ENCODE measurements around the gene TGM4.

DNA sequence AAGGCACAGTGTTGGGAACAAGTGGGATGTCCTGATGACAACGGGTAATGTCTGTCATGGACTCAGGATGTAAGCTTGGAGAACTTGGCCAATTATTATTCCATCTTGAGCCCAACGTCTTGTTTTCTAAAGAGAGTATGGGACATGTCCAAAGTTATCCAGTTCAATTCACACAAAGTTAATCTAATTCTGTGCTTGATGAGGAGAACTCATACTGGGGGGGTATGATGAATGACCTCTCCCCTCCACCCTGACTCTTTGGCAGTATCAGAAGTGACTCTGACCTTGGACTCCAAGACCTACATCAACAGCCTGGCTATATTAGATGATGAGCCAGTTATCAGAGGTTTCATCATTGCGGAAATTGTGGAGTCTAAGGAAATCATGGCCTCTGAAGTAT is 36.3 kb downstream of the TGM4 start:
- no peak for TF ChIP-seq POLR2A (IDR thresholded peaks at IDR 0.05; ENCODE audit: low read depth, low read length)
- no peak for TF ChIP-seq POLR2AphosphoS5 (IDR thresholded peaks at IDR 0.05; ENCODE audit: low read depth, low read length)

Measured in GM12892 (cell line).